ENCODE results near the gene ZNF14. TPM values are rescaled to one million over a fixed set of nuclear protein-coding genes. Genes with fewer than 3 reads are reported as not detected.
"Not testable (repeated sequence)": the region's sequence is repeated elsewhere in the genome, so short reads cannot be mapped to it uniquely, and the experiment has no call there.

The ZNF14 gene
- total and polyA plus RNA-seq, 12 donors = 1.8 to 6.6 (median 3.8) TPM

GRCh38 chr19:19747357-19748220, 14.7 kb upstream of the ZNF14 start:
- no peak for TF ChIP-seq CTCF (IDR thresholded peaks at IDR 0.05)
- Histone ChIP-seq H3K4me1 (no peaks in the 10 kb centered on the region), H3K36me3 (no peaks in the 10 kb centered on the region), H3K4me3 (no peak overlapping the region), H3K9me3 (no peaks in the 10 kb centered on the region), H3K27ac (no peak overlapping the region), H3K27me3 (no peaks in the 10 kb centered on the region)
- intact Hi-C loops (cut with DNase I) = no loop called here
- WGBS, 2 donors = 89 to 90% methylated on average over 13 of the region's 13 CpGs
- ATAC-seq = no peak
- no peak for DNase-seq

GRCh38 chr19:19746286-19747213, 13.6 kb upstream of the ZNF14 start:
- Histone ChIP-seq H3K36me3 (no peaks in the 10 kb centered on the region), H3K9me3 (no peaks in the 10 kb centered on the region), H3K27ac (no peak overlapping the region), H3K4me1 (no peaks in the 10 kb centered on the region), H3K4me3 (no peak overlapping the region), H3K27me3 (no peaks in the 10 kb centered on the region)
- no peak for DNase-seq
- WGBS, 2 donors = 59 to 63% methylated on average over 15 of the region's 15 CpGs
- intact Hi-C loops (cut with DNase I) = no loop called here
- no peak for ATAC-seq
- no peak for TF ChIP-seq CTCF (IDR thresholded peaks at IDR 0.05)

GRCh38 chr19:19745496-19746285, 12.8 kb upstream of the ZNF14 start:
- no peaks in the 10 kb centered on the region for H3K36me3 ChIP-seq
- 67 to 74% methylated on average over 17 of the region's 17 CpGs for WGBS, 2 donors
- intact Hi-C loops (cut with DNase I) = no loop called here
- TF ChIP-seq CTCF (IDR thresholded peaks at IDR 0.05) = no peak
- ATAC-seq = no peak
- no peaks in the 10 kb centered on the region for H3K27me3 ChIP-seq
- no peak overlapping the region for H3K27ac ChIP-seq
- no peaks in the 10 kb centered on the region for H3K9me3 ChIP-seq
- H3K4me3 ChIP-seq = no peak overlapping the region
- no peaks in the 10 kb centered on the region for H3K4me1 ChIP-seq
- DNase-seq = no peak

- no peak for DNase-seq
- intact Hi-C loops (cut with DNase I) = no loop called here
- no peak for ATAC-seq
Observed at GRCh38 chr19:19744641-19745040, 11.7 kb upstream of the ZNF14 start.

GRCh38 chr19:19743921-19744320, 11.0 kb upstream of the ZNF14 start:
- H3K27me3 ChIP-seq; H3K4me1 ChIP-seq; H3K4me3 ChIP-seq; ATAC-seq; intact Hi-C loops (cut with DNase I); H3K9me3 ChIP-seq; H3K27ac ChIP-seq; H3K36me3 ChIP-seq; DNase-seq: not testable (repeated sequence)
- WGBS, 2 donors = 79 to 84% methylated on average over 6 of the region's 6 CpGs

More at GRCh38 chr19:19744641-19745040, 11.7 kb upstream of the ZNF14 start:
- H3K4me3 ChIP-seq = no peak overlapping the region
- no peaks in the 10 kb centered on the region for H3K9me3 ChIP-seq
- H3K36me3 ChIP-seq = no peaks in the 10 kb centered on the region
- no peak overlapping the region for H3K27ac ChIP-seq
- TF ChIP-seq CTCF (IDR thresholded peaks at IDR 0.05) = no peak
- no peaks in the 10 kb centered on the region for H3K27me3 ChIP-seq
- H3K4me1 ChIP-seq = no peaks in the 10 kb centered on the region
- WGBS, 2 donors = 91% methylated on average over 17 of the region's 17 CpGs
